GM12874 (cell line): ENCODE measurements around the gene ARRDC3.

Experiments
- CTCF ChIP-seq: IDR thresholded peaks from 2 replicates; pipeline ENCODE4 v1.5.1; 2011; ENCODE audit warnings: low read depth, mild to moderate bottlenecking, control low read depth, low read length, moderate library complexity; ENCODE audit not compliant: insufficient read depth

ARRDC3 gene

GRCh38 chr5:91365498-91365897 is 17.6 kb downstream of the ARRDC3 start:
- no peak for TF ChIP-seq CTCF

GRCh38 chr5:91362935-91363334 is 20.2 kb downstream of the ARRDC3 start:
- TF ChIP-seq CTCF, result no peak

- TF ChIP-seq CTCF, result no peak
These were observed 21.3 kb downstream of the ARRDC3 start for GRCh38 chr5:91361790-91362189.

- no peak for TF ChIP-seq CTCF
These were observed 21.9 kb downstream of the ARRDC3 start for GRCh38 chr5:91361055-91361701.

- TF ChIP-seq CTCF, result no peak
These were observed 23.0 kb downstream of the ARRDC3 start for GRCh38 chr5:91359962-91360609.

GRCh38 chr5:91357806-91358205 is 25.3 kb downstream of the ARRDC3 start:
- no peak for TF ChIP-seq CTCF

- TF ChIP-seq CTCF, result no peak
These were observed 26.0 kb downstream of the ARRDC3 start for GRCh38 chr5:91357012-91357634.
